ENCODE measurements around the gene CEP43. TPM values are rescaled to one million over a fixed set of nuclear protein-coding genes. Genes with fewer than 3 reads are reported as not detected.
A peak's percentile ranks its signal among the peaks of the same experiment; 100 is the strongest.
"Not testable (repeated sequence)": the region's sequence is repeated elsewhere in the genome, so short reads cannot be mapped to it uniquely, and the experiment has no call there.

Gene CEP43
- total and polyA plus RNA-seq, 10 of the 15 experiments (the other 5 are each of a cell fraction or from before 2014, with no cell fraction given): 7.7 to 49.9 (median 24.6) TPM

DNA sequence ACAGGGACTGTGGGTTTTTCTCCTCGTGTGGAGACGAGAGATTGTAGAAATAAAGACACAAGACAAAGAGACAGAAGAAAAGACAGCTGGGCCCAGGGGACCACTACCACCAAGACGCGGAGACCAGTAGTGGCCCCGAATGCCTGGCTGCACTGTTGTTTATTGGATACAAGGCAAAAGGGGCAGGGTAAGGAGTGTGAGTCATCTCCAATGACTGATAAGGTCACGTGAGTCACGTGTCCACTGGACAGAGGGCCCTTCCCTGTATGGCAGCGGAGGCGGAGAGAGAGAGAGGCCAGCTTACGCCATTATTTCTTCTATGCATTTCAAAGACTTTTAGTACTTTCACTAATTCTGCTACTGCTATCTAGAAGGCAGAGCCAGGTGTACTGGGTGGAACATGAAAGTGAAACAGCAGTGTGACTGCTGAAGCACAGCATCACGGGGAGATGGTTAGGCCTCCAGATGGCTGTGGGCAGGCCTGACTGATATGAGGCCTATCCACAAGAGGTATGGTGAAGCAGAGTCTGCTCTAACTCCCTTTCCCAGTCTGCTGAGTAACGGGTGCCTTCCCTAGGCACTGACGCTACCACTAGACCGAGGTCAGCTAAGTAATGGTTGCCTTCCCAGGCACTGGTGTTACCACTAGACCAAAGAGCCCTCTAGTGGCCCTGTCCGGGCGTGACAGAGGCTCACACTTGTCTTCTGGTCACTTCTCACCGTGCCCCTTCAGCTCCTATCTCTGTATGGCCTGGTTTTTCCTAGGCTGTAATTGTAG lies 48.1 kb upstream of the CEP43 start:
- Histone ChIP-seq H3K79me2 (ENCODE audit: control insufficient read depth, insufficient read depth, low read length) (peaks cover 66% of the 10 kb centered on the region), H3K4me2 (ENCODE audit: control insufficient read depth, insufficient read depth) (peak overlapping the region; percentile 99), H2AFZ (ENCODE audit: control insufficient read depth, low read depth, low read length) (peak overlapping the region; percentile 30; the same call in 1 of the 2 replicates), H3K9ac (ENCODE audit: control insufficient read depth, insufficient read depth, low read length) (peak overlapping the region; percentile 69), H3K27ac (ENCODE audit: control insufficient read depth, insufficient read depth) (peak overlapping the region; percentile 96), H3K4me1 (ENCODE audit: control insufficient read depth, insufficient read depth, low read length) (peaks cover 42% of the 10 kb centered on the region), H3K36me3 (ENCODE audit: control insufficient read depth in 2 of 2, insufficient read depth in 2 of 2, low read length in 1 of 2) (peaks cover 16% of the 10 kb centered on the region in 2 experiments), H3K4me3 (peak overlapping the region; percentile 71)
- ChIA-PET POLR2A (interaction anchor here (0.6 to 1.8 kb wide), 5 partner anchors 9 to 164 kb away, joined by 3 to 6 read pairs (median 3); partner anchors contain the start of gene CEP43), RAD21 (ENCODE audit: unreplicated experiment) (interaction anchor here (1.1 to 8.0 kb wide), 11 partner anchors 37 to 190 kb away, joined by 3 to 79 read pairs (median 5); no protein-coding TSS in a partner anchor), SMC1A (ENCODE audit: uncharacterized antibody, unreplicated experiment) (interaction anchor here (0.6 to 6.3 kb wide), 19 partner anchors 10 to 190 kb away, joined by 3 to 85 read pairs (median 5); partner anchors contain the start of genes CCR6 and CEP43), CTCF (interaction anchor here (0.6 to 10.8 kb wide), 18 partner anchors 9 to 400 kb away, joined by 3 to 139 read pairs (median 6); partner anchors contain the start of genes CCR6 and CEP43)
- DNase-seq (ENCODE audit: low read depth, low spot score) (peak; percentile 99), ATAC-seq (peak; percentile 83), FAIRE-seq (peak; percentile 94)
- intact Hi-C loops (cut with micrococcal nuclease; ENCODE audit: unreplicated experiment): loop anchor here (1.0 to 10.0 kb wide), 8 partner anchors 38 to 202 kb away; partner anchors contain the start of genes CCR6 and CEP43
- WGBS (ENCODE audit: insufficient coverage, insufficient replicate concordance, low lambda C conversion rate, missing lambda C conversion rate): under 1% methylated on average over 17 of the region's 17 CpGs
- H3K27me3 ChIP-seq (replicated peaks in 1 of 2; ENCODE audit: control insufficient read depth in 2 of 2, insufficient read depth in 2 of 2, low read length in 1 of 2); in situ Hi-C loops (cut with MboI); BruUV-seq (replicated peaks); H3K9me3 ChIP-seq (replicated peaks; ENCODE audit: control insufficient read depth, insufficient read depth, low read length); H4K20me1 ChIP-seq (ENCODE audit: control insufficient read depth, insufficient read depth): not testable (repeated sequence)
- TF ChIP-seq FOXM1 (IDR thresholded peaks at IDR 0.05; ENCODE audit: low read depth, low read length) (0 out of 2 replicates have a peak, but pooled peaks have one; percentile 71), CREB1 (IDR thresholded peaks at IDR 0.05; ENCODE audit: low read depth) (peak; percentile 22; the same call in 1 of the 2 replicates), ATF7 (IDR thresholded peaks at IDR 0.05; ENCODE audit: low read depth) (peak; percentile 91), POLR2AphosphoS2 (IDR thresholded peaks at IDR 0.05; ENCODE audit: low read depth, low read length) (peak; percentile 70; the same call in 1 of the 2 replicates), NR2F1 (conservative IDR thresholded peaks at IDR 0.05) (peak; percentile 45; the same call in 1 of the 2 replicates), ZNF24 (IDR thresholded peaks at IDR 0.05) (peak; percentile 80), ZBED1 (IDR thresholded peaks at IDR 0.05; ENCODE audit: borderline replicate concordance) (peak; percentile 74; the same call in 1 of the 2 replicates), POLR2AphosphoS5 (IDR thresholded peaks at IDR 0.05; ENCODE audit: low read length) (peak; percentile 53)
- TF ChIP-seq, protein P1, sequence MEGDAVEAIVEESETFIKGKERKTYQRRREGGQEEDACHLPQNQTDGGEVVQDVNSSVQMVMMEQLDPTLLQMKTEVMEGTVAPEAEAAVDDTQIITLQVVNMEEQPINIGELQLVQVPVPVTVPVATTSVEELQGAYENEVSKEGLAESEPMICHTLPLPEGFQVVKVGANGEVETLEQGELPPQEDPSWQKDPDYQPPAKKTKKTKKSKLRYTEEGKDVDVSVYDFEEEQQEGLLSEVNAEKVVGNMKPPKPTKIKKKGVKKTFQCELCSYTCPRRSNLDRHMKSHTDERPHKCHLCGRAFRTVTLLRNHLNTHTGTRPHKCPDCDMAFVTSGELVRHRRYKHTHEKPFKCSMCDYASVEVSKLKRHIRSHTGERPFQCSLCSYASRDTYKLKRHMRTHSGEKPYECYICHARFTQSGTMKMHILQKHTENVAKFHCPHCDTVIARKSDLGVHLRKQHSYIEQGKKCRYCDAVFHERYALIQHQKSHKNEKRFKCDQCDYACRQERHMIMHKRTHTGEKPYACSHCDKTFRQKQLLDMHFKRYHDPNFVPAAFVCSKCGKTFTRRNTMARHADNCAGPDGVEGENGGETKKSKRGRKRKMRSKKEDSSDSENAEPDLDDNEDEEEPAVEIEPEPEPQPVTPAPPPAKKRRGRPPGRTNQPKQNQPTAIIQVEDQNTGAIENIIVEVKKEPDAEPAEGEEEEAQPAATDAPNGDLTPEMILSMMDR (IDR thresholded peaks at IDR 0.05 in 2 of 3, conservative IDR thresholded peaks at IDR 0.05 in 1 of 3; ENCODE audit: control insufficient read depth in 2 of 3, extremely low read depth in 1 of 3, insufficient read depth in 1 of 3, low read depth in 3 of 3, low read length in 3 of 3): peak; percentile 45 to 69 (median 65)
- TF ChIP-seq, protein P2, sequence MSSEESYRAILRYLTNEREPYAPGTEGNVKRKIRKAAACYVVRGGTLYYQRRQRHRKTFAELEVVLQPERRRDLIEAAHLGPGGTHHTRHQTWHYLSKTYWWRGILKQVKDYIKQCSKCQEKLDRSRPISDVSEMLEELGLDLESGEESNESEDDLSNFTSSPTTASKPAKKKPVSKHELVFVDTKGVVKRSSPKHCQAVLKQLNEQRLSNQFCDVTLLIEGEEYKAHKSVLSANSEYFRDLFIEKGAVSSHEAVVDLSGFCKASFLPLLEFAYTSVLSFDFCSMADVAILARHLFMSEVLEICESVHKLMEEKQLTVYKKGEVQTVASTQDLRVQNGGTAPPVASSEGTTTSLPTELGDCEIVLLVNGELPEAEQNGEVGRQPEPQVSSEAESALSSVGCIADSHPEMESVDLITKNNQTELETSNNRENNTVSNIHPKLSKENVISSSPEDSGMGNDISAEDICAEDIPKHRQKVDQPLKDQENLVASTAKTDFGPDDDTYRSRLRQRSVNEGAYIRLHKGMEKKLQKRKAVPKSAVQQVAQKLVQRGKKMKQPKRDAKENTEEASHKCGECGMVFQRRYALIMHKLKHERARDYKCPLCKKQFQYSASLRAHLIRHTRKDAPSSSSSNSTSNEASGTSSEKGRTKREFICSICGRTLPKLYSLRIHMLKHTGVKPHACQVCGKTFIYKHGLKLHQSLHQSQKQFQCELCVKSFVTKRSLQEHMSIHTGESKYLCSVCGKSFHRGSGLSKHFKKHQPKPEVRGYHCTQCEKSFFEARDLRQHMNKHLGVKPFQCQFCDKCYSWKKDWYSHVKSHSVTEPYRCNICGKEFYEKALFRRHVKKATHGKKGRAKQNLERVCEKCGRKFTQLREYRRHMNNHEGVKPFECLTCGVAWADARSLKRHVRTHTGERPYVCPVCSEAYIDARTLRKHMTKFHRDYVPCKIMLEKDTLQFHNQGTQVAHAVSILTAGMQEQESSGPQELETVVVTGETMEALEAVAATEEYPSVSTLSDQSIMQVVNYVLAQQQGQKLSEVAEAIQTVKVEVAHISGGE (CRISPR knock-in tag; IDR thresholded peaks at IDR 0.05): 0 out of 2 replicates have a peak, but pooled peaks have one; percentile 2
- TF ChIP-seq, protein P3, sequence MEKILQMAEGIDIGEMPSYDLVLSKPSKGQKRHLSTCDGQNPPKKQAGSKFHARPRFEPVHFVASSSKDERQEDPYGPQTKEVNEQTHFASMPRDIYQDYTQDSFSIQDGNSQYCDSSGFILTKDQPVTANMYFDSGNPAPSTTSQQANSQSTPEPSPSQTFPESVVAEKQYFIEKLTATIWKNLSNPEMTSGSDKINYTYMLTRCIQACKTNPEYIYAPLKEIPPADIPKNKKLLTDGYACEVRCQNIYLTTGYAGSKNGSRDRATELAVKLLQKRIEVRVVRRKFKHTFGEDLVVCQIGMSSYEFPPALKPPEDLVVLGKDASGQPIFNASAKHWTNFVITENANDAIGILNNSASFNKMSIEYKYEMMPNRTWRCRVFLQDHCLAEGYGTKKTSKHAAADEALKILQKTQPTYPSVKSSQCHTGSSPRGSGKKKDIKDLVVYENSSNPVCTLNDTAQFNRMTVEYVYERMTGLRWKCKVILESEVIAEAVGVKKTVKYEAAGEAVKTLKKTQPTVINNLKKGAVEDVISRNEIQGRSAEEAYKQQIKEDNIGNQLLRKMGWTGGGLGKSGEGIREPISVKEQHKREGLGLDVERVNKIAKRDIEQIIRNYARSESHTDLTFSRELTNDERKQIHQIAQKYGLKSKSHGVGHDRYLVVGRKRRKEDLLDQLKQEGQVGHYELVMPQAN (conservative IDR thresholded peaks at IDR 0.05): peak; percentile 18
- TF ChIP-seq, protein P4, sequence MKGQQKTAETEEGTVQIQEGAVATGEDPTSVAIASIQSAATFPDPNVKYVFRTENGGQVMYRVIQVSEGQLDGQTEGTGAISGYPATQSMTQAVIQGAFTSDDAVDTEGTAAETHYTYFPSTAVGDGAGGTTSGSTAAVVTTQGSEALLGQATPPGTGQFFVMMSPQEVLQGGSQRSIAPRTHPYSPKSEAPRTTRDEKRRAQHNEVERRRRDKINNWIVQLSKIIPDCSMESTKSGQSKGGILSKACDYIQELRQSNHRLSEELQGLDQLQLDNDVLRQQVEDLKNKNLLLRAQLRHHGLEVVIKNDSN (IDR thresholded peaks at IDR 0.05; ENCODE audit: borderline replicate concordance, extremely low read length, insufficient read depth, low read depth, low read length): peak; percentile 67
